K562 (cell line): ENCODE results near the gene IPPK. TPM values are rescaled to one million over a fixed set of nuclear protein-coding genes. Genes with fewer than 3 reads are reported as not detected.

Experiments used
- ATAC-seq: fragments of 200-7000 bp; cut with Tn5 transposase; 3 replicates; pipeline ENCODE4 v1.9.1; 2020; ENCODE audit warnings: moderate library complexity
- BruUV-seq: library from RNA; stranded (reverse); fragments of 400-500 nt; replicated peaks from 2 replicates; lab custom pipeline; 2021; lab: Mats Ljungman, UMichigan
- CTCF ChIA-PET: fragments of 300-600 bp; formaldehyde crosslinking; extraction: SDS; loops from one replicate; lab custom pipeline; 2021; ENCODE audit warnings: low intra/inter-chr PET ratio; lab: Yijun Ruan, JAX
- POLR2A ChIA-PET: fragments of 300-600, 350-650 bp; sonication (Branson Sonifier 250); formaldehyde crosslinking; extraction: SDS; loops from one replicate; lab custom pipeline; 2021; ENCODE audit warnings: antibody characterized with exemption, inconsistent platforms; lab: Yijun Ruan, JAX
- DNase-seq, 4 experiments: peaks; one replicate each; pipeline versions ENCODE4 v3.0.0 to v3.0.0-alpha.2; 2011 to 2018; ENCODE audit warnings: low spot score in 3 of 4, mixed read lengths in 3 of 4; ENCODE audit errors: extremely low read depth in 1 of 4
- FAIRE-seq: peaks from 2 replicates; lab custom pipeline; 2011; peaks lifted over from hg19 to GRCh38; lab: Jason Lieb, UNC
- H2AFZ ChIP-seq: 2 replicates; pipeline ENCODE4 v1.6.0; 2011; ENCODE audit warnings: low read depth, low read length, control low read depth, inconsistent platforms
- H3K27ac ChIP-seq: fragments of 200-600 bp; 3 replicates; pipeline ENCODE4 v1.8.0; 2011; ENCODE audit warnings: low read depth, mild to moderate bottlenecking, control low read depth, inconsistent platforms, low read length, moderate library complexity, mixed read lengths; ENCODE audit errors: extremely low read depth
- H3K27me3 ChIP-seq, 2 experiments: fragments of 300-600 bp in 1 of 2; 2 replicates in 1 of 2; 3 replicates in 1 of 2; pipeline versions ENCODE4 v1.6.0 to v1.8.0; 2011; ENCODE audit warnings: inconsistent platforms in 2 of 2, low read length in 2 of 2, mild to moderate bottlenecking in 1 of 2, mixed read lengths in 1 of 2, moderate library complexity in 1 of 2; ENCODE audit not compliant: control insufficient read depth in 2 of 2, insufficient read depth in 2 of 2
- H3K36me3 ChIP-seq: fragments of 300-600 bp; 3 replicates; pipeline ENCODE4 v1.8.0; 2011; ENCODE audit warnings: mild to moderate bottlenecking, low read length, inconsistent platforms; ENCODE audit not compliant: control insufficient read depth, insufficient read depth
- H3K4me1 ChIP-seq, 2 experiments: fragments of 200-600 bp in 1 of 2; replicated peaks in 1 of 2; 2 replicates in 1 of 2; 3 replicates in 1 of 2; pipeline versions ENCODE4 v1.5.1 to v1.8.0; 2011; ENCODE audit warnings: inconsistent platforms in 2 of 2, low read length in 2 of 2, mild to moderate bottlenecking in 1 of 2, mixed read lengths in 1 of 2, moderate library complexity in 1 of 2; ENCODE audit not compliant: control insufficient read depth in 2 of 2, insufficient read depth in 2 of 2
- H3K4me2 ChIP-seq: 2 replicates; pipeline ENCODE4 v1.6.1; 2011; ENCODE audit warnings: low read length, control low read depth, inconsistent platforms, mixed read lengths; ENCODE audit not compliant: insufficient read depth
- H3K4me3 ChIP-seq: fragments of 200-600 bp; sonication (generic), shearing (Covaris generic); 2 replicates; pipeline ENCODE4 v1.5.1; 2016; ENCODE audit warnings: control low read depth, inconsistent platforms
- H3K79me2 ChIP-seq: fragments of 200-600 bp; 3 replicates; pipeline ENCODE4 v1.8.0; 2011; ENCODE audit warnings: low read length, inconsistent platforms; ENCODE audit not compliant: control insufficient read depth, insufficient read depth
- H3K9ac ChIP-seq, 2 experiments: 2 replicates each; pipeline versions ENCODE4 v1.6.0 to v1.6.1; 2011; ENCODE audit warnings: low read depth in 2 of 2, low read length in 2 of 2, control low read depth in 1 of 2, inconsistent platforms in 1 of 2, mild to moderate bottlenecking in 1 of 2, mixed read lengths in 1 of 2; ENCODE audit not compliant: insufficient read depth in 1 of 2
- H3K9me1 ChIP-seq: one replicate; pipeline ENCODE4 v1.6.0; 2011; ENCODE audit warnings: inconsistent platforms, mild to moderate bottlenecking, low read length, moderate library complexity; ENCODE audit not compliant: control insufficient read depth, insufficient read depth
- H3K9me3 ChIP-seq: replicated peaks from 2 replicates; pipeline ENCODE4 v1.5.1; 2011; ENCODE audit warnings: low read depth, low read length, inconsistent platforms; ENCODE audit not compliant: control insufficient read depth, insufficient read depth
- H4K20me1 ChIP-seq: replicated peaks from 2 replicates; pipeline ENCODE4 v1.6.1; 2011; ENCODE audit warnings: low read length, inconsistent platforms, mixed read lengths; ENCODE audit not compliant: control insufficient read depth, insufficient read depth
- DMBX1 ChIP-seq: fragments of 250-450 bp; sonication (Bioruptor Pico); IDR thresholded peaks from 2 replicates; pipeline ENCODE4 v1.8.0; 2022; ENCODE audit warnings: inconsistent platforms, mild to moderate bottlenecking, moderate library complexity, borderline replicate concordance
- MIER1 ChIP-seq: fragments of 450-650 bp; IDR thresholded peaks from 2 replicates; pipeline ENCODE4 v1.6.1; 2016; ENCODE audit warnings: antibody characterized with exemption, mild to moderate bottlenecking, low read depth
- SAP30 ChIP-seq: fragments of 200-600 bp; sonication (generic); IDR thresholded peaks from 2 replicates; pipeline ENCODE4 v1.6.1; 2012; ENCODE audit warnings: borderline replicate concordance, low read depth, mild to moderate bottlenecking, moderate library complexity, low read length, control low read depth, inconsistent platforms; ENCODE audit not compliant: insufficient read depth, poor library complexity, severe bottlenecking
- WGBS: fragments of 100-300 bp; shearing (Covaris generic); methylation state at CpG from one replicate; pipeline ENCODE4 v1.1.6; 2016; ENCODE audit warnings: low coverage, mixed read lengths; ENCODE audit not compliant: insufficient coverage; ENCODE audit errors: missing lambda C conversion rate; 5-methylcytosine and 5-hydroxymethylcytosine counted together
- in situ Hi-C: fragments of 300-500 bp; cut with MboI; formaldehyde crosslinking; loops from 4 replicates; pipeline ENCODE4 v1.15.0; 2018; ENCODE audit warnings: inconsistent platforms, mixed read lengths
- intact Hi-C: fragments of 100-400 bp; cut with micrococcal nuclease; formaldehyde crosslinking; loops from 2 replicates; pipeline ENCODE4 v1.14.2; 2022
- polyA plus RNA-seq, 8 experiments: library from polyadenylated mRNA; depleted of rRNA in 4 of 8; stranded (reverse) in 5 of 8; unstranded in 3 of 8; fragments of >200 nt; fragmentation: Nextera tagmentation in 2 of 8; fragmentation: Illumina TruSeq in 1 of 8; extraction: Ambion mirVana in 2 of 8; extraction: Trizol in 1 of 8; gene quantifications; 2 replicates each; pipeline versions ENCODE4 v1.2.1 to v1.2.3, GENCODE V29; 2011 to 2014; ENCODE audit warnings: inconsistent platforms in 1 of 8, missing spikeins in 1 of 8
- total RNA-seq, 7 experiments: library from RNA; depleted of rRNA in 6 of 7; stranded (reverse); fragments of >200 nt in 6 of 7; fragmentation: Illumina TruSeq in 2 of 7; extraction: Trizol in 2 of 7; gene quantifications; 2 replicates each; pipeline versions ENCODE4 v1.2.1 to v1.2.3, GENCODE V29; 2011 to 2021; ENCODE audit warnings: low replicate concordance in 1 of 7
- TF ChIP-seq, protein P1 (sequence below): fragments of 200-600 bp; sonication (generic); IDR thresholded peaks from one replicate; pipeline ENCODE4 v1.6.1; 2012; ENCODE audit warnings: mild to moderate bottlenecking, low read depth, low read length, inconsistent platforms

The IPPK gene
- total and polyA plus RNA-seq, 9 of the 15 experiments (the other 6 are each of a cell fraction or from before 2014, with no cell fraction given), result 3.1 to 22.2 (median 11.2) TPM

GRCh38 chr9:92638621-92639101 lies 31.3 kb downstream of the IPPK start (continued):
- TF ChIP-seq SAP30, result no peak

DNA sequence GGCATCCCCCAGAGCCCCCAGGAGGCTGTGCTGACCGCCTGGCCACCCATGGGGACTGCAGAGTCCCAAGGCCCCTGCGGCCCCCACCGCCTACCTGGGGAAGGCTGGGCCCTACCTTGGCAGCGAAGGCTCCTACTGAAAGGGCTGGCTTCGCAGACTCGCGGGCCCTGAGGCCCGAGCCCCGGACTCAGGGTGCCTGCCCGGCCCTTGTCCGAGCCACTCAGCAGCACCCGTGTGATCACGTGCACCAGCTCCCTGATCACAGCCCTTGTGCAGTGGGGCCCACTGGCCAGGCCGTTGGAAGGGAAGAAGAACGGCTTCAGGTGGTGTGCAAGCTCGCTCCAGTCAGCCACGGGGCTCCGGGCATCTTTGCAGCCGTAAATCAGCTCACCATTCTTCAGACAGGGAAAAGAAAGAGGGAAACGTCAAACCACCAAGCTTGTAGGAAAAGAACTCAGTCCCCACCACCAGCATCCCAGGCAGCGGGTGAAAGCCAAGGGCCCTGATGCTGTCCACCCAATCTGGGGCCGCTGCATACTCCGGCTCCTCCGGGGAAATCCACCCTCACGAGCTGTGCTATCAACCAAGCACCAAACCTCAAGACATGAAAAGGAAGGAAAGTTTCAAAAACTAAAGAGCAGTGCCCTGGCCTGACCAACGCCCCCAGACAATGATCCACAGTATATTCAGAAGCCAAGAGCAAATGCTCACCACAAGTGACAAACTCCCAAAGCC lies 31.9 kb downstream of the IPPK start:
- ChIA-PET POLR2A (interaction anchor here (0.6 kb wide), 1 partner anchor 310 kb away, joined by 3 read pairs; no protein-coding TSS in a partner anchor), CTCF (no interaction called here)
- Histone ChIP-seq H3K9me1 (no peaks in the 10 kb centered on the region), H3K27me3 (no peaks in the 10 kb centered on the region), H3K79me2 (no peaks in the 10 kb centered on the region), H3K4me1 (peaks cover 0 to 5% of the 10 kb centered on the region in 2 experiments; a peak in 1 of 5 replicates), H3K4me3 (no peak overlapping the region), H4K20me1 (no peaks in the 10 kb centered on the region; the same call in 1 of the 2 replicates), H3K27ac (no peak overlapping the region), H3K4me2 (no peak overlapping the region), H2AFZ (no peak overlapping the region), H3K9ac (no peak overlapping the region; a peak in 1 of 4 replicates), H3K36me3 (peaks cover 88% of the 10 kb centered on the region), H3K9me3 (no peaks in the 10 kb centered on the region)
- in situ Hi-C loops (loop anchor here (5.0 to 10.0 kb wide), 2 partner anchors 313 to 501 kb away; partner anchors contain the start of genes CENPP and NOL8), intact Hi-C loops (loop anchor here (10.0 kb wide), 1 partner anchor 157 kb away; no protein-coding TSS in a partner anchor)
- no peak for ATAC-seq
- 93% methylated on average over 15 of the region's 26 CpGs for WGBS
- BruUV-seq, result no TSS peak
- no peak for FAIRE-seq
- DNase-seq, result no peak
- no peak for TF ChIP-seq DMBX1
- TF ChIP-seq MIER1, result no peak
- TF ChIP-seq, protein P1, sequence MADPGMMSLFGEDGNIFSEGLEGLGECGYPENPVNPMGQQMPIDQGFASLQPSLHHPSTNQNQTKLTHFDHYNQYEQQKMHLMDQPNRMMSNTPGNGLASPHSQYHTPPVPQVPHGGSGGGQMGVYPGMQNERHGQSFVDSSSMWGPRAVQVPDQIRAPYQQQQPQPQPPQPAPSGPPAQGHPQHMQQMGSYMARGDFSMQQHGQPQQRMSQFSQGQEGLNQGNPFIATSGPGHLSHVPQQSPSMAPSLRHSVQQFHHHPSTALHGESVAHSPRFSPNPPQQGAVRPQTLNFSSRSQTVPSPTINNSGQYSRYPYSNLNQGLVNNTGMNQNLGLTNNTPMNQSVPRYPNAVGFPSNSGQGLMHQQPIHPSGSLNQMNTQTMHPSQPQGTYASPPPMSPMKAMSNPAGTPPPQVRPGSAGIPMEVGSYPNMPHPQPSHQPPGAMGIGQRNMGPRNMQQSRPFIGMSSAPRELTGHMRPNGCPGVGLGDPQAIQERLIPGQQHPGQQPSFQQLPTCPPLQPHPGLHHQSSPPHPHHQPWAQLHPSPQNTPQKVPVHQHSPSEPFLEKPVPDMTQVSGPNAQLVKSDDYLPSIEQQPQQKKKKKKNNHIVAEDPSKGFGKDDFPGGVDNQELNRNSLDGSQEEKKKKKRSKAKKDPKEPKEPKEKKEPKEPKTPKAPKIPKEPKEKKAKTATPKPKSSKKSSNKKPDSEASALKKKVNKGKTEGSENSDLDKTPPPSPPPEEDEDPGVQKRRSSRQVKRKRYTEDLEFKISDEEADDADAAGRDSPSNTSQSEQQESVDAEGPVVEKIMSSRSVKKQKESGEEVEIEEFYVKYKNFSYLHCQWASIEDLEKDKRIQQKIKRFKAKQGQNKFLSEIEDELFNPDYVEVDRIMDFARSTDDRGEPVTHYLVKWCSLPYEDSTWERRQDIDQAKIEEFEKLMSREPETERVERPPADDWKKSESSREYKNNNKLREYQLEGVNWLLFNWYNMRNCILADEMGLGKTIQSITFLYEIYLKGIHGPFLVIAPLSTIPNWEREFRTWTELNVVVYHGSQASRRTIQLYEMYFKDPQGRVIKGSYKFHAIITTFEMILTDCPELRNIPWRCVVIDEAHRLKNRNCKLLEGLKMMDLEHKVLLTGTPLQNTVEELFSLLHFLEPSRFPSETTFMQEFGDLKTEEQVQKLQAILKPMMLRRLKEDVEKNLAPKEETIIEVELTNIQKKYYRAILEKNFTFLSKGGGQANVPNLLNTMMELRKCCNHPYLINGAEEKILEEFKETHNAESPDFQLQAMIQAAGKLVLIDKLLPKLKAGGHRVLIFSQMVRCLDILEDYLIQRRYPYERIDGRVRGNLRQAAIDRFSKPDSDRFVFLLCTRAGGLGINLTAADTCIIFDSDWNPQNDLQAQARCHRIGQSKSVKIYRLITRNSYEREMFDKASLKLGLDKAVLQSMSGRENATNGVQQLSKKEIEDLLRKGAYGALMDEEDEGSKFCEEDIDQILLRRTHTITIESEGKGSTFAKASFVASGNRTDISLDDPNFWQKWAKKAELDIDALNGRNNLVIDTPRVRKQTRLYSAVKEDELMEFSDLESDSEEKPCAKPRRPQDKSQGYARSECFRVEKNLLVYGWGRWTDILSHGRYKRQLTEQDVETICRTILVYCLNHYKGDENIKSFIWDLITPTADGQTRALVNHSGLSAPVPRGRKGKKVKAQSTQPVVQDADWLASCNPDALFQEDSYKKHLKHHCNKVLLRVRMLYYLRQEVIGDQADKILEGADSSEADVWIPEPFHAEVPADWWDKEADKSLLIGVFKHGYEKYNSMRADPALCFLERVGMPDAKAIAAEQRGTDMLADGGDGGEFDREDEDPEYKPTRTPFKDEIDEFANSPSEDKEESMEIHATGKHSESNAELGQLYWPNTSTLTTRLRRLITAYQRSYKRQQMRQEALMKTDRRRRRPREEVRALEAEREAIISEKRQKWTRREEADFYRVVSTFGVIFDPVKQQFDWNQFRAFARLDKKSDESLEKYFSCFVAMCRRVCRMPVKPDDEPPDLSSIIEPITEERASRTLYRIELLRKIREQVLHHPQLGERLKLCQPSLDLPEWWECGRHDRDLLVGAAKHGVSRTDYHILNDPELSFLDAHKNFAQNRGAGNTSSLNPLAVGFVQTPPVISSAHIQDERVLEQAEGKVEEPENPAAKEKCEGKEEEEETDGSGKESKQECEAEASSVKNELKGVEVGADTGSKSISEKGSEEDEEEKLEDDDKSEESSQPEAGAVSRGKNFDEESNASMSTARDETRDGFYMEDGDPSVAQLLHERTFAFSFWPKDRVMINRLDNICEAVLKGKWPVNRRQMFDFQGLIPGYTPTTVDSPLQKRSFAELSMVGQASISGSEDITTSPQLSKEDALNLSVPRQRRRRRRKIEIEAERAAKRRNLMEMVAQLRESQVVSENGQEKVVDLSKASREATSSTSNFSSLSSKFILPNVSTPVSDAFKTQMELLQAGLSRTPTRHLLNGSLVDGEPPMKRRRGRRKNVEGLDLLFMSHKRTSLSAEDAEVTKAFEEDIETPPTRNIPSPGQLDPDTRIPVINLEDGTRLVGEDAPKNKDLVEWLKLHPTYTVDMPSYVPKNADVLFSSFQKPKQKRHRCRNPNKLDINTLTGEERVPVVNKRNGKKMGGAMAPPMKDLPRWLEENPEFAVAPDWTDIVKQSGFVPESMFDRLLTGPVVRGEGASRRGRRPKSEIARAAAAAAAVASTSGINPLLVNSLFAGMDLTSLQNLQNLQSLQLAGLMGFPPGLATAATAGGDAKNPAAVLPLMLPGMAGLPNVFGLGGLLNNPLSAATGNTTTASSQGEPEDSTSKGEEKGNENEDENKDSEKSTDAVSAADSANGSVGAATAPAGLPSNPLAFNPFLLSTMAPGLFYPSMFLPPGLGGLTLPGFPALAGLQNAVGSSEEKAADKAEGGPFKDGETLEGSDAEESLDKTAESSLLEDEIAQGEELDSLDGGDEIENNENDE, result no peak
